Adipose tissue (tissue), 3 donors: ENCODE measurements around the gene TH. TPM values are rescaled to one million over a fixed set of nuclear protein-coding genes. Genes with fewer than 3 reads are reported as not detected.

Experiments used
- H3K27ac ChIP-seq: one replicate; pipeline ENCODE4 v1.5.1; 2013; ENCODE audit warnings: low read depth, low read length
- WGBS, 3 donors: extraction: QIAGEN DNeasy Blood & Tissue Kit; methylation state at CpG; one replicate each; pipeline ENCODE4 v1.1.7; 2013; 5-methylcytosine and 5-hydroxymethylcytosine counted together
- polyA plus RNA-seq, 3 donors: library from polyadenylated mRNA; stranded (reverse); fragments of 200-250 nt; gene quantifications; one replicate each; pipeline ENCODE4 v1.2.3, GENCODE V29; 2013
- donor health status: healthy with polysubstance abuse.
- donor health status: Bipolar disorder and iron deficiency.
- donor health status: healthy.

The TH gene
- polyA plus RNA-seq, 3 donors = 0.17 TPM; not detected in 2

- 40 to 73% (median 59%) methylated on average over 10 of the region's 10 CpGs for WGBS, 3 donors
Observed at GRCh38 chr11:2169005-2169378, 2.6 kb downstream of the TH start.

GRCh38 chr11:2168286-2169004 is 3.2 kb downstream of the TH start:
- WGBS, 3 donors = 67 to 85% (median 81%) methylated on average over 31 to 33 of the region's 33 CpGs
- no peak overlapping the region for H3K27ac ChIP-seq

More at GRCh38 chr11:2169005-2169378, 2.6 kb downstream of the TH start:
- no peak overlapping the region for H3K27ac ChIP-seq

- 62 to 73% (median 69%) methylated on average over 30 to 31 of the region's 31 CpGs for WGBS, 3 donors
- no peak overlapping the region for H3K27ac ChIP-seq
Observed at GRCh38 chr11:2167141-2168045, 4.2 kb downstream of the TH start.

GRCh38 chr11:2166091-2166851 is 5.3 kb downstream of the TH start:
- no peak overlapping the region for H3K27ac ChIP-seq
- WGBS, 3 donors = 5 to 8% (median 7%) methylated on average over 50 to 70 of the region's 70 CpGs

- WGBS, 3 donors = 64 to 83% (median 82%) methylated on average over 13 of the region's 13 CpGs
- no peak overlapping the region for H3K27ac ChIP-seq
Observed at GRCh38 chr11:2165571-2165970, 6.0 kb downstream of the TH start.

- no peak overlapping the region for H3K27ac ChIP-seq
- 51 to 84% (median 80%) methylated on average over 20 of the region's 20 CpGs for WGBS, 3 donors
Observed at GRCh38 chr11:2164861-2165555, 6.6 kb downstream of the TH start.

- H3K27ac ChIP-seq = no peak overlapping the region
- WGBS, 3 donors = 70 to 89% (median 86%) methylated on average over 18 to 22 of the region's 22 CpGs
Observed at GRCh38 chr11:2164081-2164480, 7.5 kb downstream of the TH start.

- 66 to 82% (median 75%) methylated on average over 10 to 12 of the region's 12 CpGs for WGBS, 3 donors
- no peak overlapping the region for H3K27ac ChIP-seq
Observed at GRCh38 chr11:2163428-2163978, 8.1 kb downstream of the TH start.

- WGBS, 3 donors = 52 to 90% (median 80%) methylated on average over 11 to 13 of the region's 13 CpGs
- H3K27ac ChIP-seq = no peak within 1 kb of the TSS
Observed at GRCh38 chr11:2160736-2161259, 10.8 kb downstream of the TH start, which contains the start of gene INS. Gene INS (minus strand): TSS chr11:2161209. CDS start chr11:2160971, 238 bp downstream.

- no peak overlapping the region for H3K27ac ChIP-seq
- WGBS, 3 donors = 73 to 83% (median 79%) methylated on average over 34 to 36 of the region's 36 CpGs
Observed at GRCh38 chr11:2159536-2160413, 11.8 kb downstream of the TH start.

- H3K27ac ChIP-seq = no peak overlapping the region
- 73 to 85% (median 76%) methylated on average over 9 to 10 of the region's 10 CpGs for WGBS, 3 donors
Observed at GRCh38 chr11:2158966-2159365, 12.6 kb downstream of the TH start.

GRCh38 chr11:2158296-2158737 is 13.3 kb downstream of the TH start:
- H3K27ac ChIP-seq = no peak overlapping the region
- WGBS, 3 donors = 41 to 65% (median 55%) methylated on average over 10 to 13 of the region's 13 CpGs

- H3K27ac ChIP-seq = no peak overlapping the region
- 68 to 78% (median 73%) methylated on average over 17 to 18 of the region's 18 CpGs for WGBS, 3 donors
Observed at GRCh38 chr11:2157294-2158040, 14.1 kb downstream of the TH start.

GRCh38 chr11:2156416-2157182 is 15.0 kb downstream of the TH start:
- WGBS, 3 donors = 20 to 37% (median 32%) methylated on average over 19 of the region's 19 CpGs
- H3K27ac ChIP-seq = no peak overlapping the region

GRCh38 chr11:2155511-2155910 is 16.1 kb downstream of the TH start:
- 62 to 84% (median 71%) methylated on average over 25 to 29 of the region's 29 CpGs for WGBS, 3 donors

More at GRCh38 chr11:2155511-2155910, 16.1 kb downstream of the TH start:
- no peak overlapping the region for H3K27ac ChIP-seq
